GM03348 (cell line): Measurements from ENCODE around the gene EFCAB8.
"Not testable (repeated sequence)": the region's sequence is repeated elsewhere in the genome, so short reads cannot be mapped to it uniquely, and the experiment has no call there.

Source experiments
- DNase-seq: peaks from one replicate; pipeline ENCODE4 v3.0.0; 2012; ENCODE audit warnings: low spot score

EFCAB8 gene

GRCh38 chr20:32909896-32910571 lies 51.3 kb downstream of the EFCAB8 start:
- no peak for DNase-seq

DNA sequence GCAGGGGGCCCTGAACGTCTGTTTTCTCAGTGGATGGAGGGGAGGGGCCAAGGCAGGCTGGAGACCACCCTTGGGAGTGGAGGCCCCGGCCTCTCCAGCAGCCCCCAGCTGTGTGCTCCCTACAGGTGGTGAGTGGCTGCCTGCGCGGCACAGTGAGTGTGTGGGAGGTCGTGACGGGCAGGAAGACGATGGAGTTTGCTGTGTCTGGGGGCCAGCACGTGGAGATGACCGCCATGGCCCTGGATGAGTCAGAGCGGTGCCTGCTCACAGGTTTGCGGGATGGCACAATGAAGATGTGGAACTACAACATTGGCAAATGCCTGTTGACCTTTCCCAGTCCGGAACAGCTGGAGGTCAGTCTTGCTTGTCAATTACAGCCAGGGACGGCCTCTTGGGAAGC lies 52.6 kb downstream of the EFCAB8 start:
- no peak for DNase-seq

DNA sequence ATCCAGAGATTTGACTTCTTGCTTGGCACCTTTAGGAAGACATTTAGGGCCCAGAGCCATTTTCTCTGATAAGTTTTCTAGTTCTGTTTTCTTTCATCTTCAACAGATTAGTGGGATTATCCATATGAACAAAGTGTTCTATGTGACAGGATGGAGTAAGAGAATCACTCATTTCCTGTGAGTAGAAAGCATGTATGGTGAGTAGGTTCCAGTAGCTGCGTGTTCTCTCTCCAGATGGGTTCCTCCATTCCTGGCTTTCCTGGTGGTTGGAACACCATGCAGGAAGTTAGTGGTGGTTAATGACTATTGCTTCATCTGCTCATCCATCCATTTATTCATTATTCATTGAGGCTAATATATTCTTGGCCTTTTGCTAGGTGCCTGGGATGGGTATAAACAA lies 54.0 kb downstream of the EFCAB8 start:
- no peak for DNase-seq

DNA sequence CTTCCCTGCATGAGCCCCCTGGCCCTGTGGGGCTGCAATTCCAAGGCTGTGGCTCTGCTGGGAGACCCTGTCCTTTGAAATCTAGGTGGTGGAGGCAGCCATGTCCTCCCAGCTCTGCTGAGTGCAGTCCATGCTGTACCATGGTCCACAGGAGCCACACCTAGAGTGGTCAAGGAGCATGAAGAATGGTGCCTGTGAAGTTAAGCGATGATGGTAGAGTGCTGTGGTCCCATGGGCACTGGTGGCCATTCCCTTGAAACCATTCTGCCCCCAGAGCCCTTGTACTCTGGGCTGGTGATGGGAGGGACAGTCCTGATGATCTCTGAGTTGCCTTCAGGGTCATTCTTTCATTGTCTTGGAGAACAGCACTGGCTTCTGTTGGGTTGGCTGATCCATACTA lies 55.3 kb downstream of the EFCAB8 start:
- no peak for DNase-seq

GRCh38 chr20:32917191-32917950 lies 58.6 kb downstream of the EFCAB8 start:
- DNase-seq, result no peak

DNA sequence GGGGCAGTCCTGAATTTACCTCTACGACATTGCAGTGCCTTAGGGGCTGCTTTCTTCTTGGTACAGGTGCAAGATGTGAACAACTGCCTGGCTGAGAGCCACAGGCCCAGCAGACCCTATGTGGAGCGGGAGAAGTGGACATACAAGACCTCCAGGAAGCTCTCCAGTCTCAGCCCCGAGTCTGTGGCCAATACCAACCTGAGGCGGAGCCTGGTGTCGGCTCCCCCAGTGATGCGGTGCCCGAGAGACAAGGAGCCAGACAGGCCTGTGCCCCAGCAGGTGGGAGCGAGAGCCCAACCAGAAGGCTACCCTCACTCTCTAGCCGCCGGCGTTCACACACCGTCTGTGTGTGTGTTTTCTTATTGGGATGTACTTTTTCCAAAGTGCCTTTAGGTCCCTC lies 59.6 kb downstream of the EFCAB8 start:
- no peak for DNase-seq

GRCh38 chr20:32918751-32919150 lies 60.0 kb downstream of the EFCAB8 start:
- DNase-seq, result no peak

- no peak for DNase-seq
These were observed 61.3 kb downstream of the EFCAB8 start for GRCh38 chr20:32920066-32920465.

GRCh38 chr20:32920530-32921298 lies 62.0 kb downstream of the EFCAB8 start:
- no peak for DNase-seq

DNA sequence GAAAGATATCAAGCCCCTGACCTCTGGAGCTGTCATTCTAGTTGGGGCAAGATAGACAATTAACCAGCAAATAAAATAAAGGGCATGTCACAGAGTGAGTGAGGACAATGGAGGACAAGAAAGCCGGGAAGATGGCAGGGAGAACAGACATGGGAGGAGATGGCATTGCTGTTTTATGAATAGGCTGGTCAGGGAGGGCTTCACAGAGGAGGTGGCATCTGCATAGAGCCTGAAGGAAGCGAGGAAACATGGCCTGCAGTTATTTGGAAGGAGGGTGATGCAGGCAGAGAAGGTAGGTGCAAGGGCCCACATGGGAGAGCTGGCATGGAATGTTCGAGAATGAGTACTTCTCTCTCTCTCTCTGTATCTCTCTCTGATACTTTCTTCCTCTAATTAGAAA lies 63.7 kb downstream of the EFCAB8 start:
- no peak for DNase-seq

GRCh38 chr20:32924781-32925180 lies 66.1 kb downstream of the EFCAB8 start:
- no peak for DNase-seq

DNA sequence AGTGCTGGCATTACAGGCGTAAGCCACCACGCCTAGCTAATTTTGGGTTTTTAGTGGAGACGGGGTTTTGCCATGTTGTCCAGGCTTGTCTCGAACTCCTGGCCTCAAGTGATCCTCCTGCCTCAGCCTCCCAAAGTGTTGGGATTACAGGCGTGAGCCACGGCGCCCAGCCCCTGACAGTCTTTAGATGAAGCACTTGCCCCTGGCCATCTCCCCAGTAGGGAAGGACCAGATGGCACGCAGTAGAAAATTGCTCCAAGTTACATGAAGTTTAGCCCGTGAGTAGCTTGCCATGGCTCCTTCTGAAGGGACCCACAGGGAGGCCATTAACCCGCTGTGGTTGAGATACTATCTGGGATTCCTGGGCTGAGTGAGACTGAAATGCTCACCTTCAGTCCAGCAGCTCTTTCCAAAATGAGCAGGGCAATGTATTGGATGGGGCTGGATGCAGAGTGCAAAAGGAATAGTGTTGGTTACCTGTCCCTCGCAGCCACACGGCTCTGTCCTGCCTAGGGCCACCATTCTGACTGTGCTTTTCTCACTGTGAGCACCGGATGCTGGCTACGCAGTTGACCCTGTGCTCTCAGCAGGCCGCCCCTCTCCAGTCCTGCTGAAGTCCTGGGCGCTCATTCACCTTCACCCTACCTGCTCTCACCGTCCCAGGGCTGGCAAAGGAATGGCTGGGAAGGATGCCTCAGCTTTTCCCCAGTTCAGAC lies 66.9 kb downstream of the EFCAB8 start:
- DNase-seq, result no peak

GRCh38 chr20:32929162-32929561 lies 70.4 kb downstream of the EFCAB8 start:
- DNase-seq, result no peak

- DNase-seq, result no peak
These were observed 71.5 kb downstream of the EFCAB8 start for GRCh38 chr20:32930181-32930580.

GRCh38 chr20:32930701-32931100 lies 72.0 kb downstream of the EFCAB8 start:
- no peak for DNase-seq

DNA sequence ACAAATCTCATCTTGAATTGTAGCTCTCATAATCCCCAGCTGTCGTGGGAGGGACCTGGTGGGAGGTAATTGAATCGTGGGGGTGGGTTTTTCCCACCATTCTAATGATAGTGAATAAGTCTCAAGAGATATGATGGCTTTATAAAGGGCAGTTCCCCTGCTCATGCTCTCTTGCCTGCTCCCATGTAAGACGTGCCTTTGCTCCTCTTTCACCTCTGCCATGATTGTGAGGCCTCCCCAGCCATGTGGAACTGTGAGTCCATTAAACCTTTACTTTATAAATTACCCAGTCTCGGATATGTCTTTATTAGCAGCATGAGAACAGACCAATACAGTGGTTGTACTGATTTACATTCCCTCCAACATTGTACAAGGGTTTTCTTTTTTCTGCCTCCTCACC lies 75.9 kb downstream of the EFCAB8 start:
- no peak for DNase-seq

DNA sequence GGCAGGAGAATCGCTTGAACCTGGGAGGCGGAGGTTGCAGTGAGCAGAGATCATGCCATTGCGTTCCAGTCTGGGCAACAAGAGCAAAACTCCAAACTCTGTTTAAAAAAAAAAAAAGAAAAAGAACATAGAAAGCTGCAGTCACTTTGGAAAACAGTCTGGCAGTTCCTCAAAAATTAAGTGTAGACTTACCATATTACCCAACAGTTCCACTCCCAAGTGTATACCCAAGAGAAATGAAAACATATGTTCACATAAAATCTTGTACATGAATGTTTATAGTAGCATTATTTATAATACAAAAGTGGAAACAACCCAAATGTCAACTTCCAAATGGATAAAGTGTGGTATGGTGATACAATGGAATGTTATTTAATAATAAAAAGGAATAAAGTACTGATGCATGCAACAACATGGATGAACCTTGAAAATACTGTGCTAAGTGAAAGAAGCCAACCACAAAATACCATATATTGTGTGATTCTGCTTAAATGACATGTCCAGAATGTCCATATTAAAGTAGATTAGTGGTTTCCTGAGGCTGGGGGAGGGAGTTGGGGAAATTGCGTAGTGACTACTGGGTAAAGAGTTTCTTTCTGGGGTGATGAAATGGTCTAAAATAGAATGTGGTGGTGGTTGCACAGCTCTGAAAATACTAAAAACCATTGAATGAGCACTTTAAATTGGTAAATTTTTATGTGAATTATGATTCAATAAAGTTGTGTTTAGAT lies 82.6 kb downstream of the EFCAB8 start:
- no peak for DNase-seq

DNA sequence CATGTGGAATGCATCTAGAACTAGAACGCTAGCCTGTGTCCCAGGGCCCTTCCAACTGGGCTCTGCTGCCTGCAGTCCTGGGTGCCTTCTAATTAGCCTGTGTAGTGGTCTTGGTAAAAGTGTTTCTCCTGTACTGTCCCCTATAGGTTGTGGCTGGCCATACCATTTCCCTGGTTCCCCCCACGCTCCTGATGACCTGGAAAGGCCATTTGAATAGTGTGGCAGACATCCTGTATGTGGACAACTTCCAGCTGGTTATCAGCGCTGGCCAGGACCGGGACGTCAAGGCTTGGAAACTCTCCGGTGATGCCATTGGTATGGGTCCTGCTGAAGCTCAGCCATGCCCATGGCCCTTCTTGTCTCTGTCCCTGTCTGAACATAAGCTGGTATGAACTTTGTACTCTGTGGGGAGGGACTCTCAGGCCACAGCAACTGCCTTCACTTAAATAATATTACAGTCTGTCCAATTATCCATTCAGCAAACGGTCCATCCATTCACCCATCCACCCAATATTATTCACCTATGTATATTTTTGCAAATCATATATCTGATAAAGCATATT lies 84.8 kb downstream of the EFCAB8 start:
- no peak for DNase-seq

DNA sequence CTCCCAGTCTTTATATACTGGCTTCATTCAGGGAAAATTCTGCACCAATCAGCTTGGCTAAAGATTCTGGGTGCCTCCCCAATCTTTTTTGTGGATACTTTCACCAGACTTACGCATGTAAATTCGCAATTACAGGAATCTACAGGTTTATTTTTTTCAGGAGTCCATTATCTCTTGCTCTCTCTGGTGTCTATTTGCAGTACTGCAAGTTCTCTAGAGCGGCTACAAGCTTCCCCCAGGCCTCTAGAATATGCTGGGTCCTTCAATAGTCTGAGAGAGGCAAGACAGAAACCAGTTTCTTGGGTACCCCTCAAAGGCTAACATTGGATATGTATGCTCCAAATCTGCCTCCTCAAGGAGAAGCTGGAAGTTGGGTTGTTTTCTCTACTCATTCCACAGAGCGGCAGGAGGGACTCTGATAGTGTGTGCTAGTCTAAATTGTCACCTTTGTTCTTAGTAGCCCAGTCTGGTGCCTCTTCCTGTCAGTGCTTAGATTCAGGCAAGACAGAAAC lies 87.0 kb downstream of the EFCAB8 start:
- DNase-seq, result peak; percentile 52

DNA sequence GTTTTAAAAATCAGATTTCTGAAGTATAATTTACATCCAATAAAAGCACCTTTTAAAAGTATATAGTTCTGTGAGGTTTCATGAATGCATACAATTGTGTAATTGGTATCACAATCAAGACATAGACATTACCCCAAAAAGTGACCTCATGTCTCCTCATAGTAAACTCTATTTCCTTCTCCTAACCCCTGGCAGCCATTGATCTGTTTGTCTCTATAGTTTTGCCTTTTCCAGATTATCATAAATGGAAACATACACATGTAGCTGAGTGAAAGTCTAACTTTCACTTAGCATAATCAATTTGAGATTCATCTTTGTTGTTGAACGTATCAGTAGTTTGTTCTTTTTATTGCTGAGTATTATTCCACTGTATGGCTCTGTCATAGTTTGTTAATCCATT lies 87.9 kb downstream of the EFCAB8 start:
- DNase-seq, result no peak

DNA sequence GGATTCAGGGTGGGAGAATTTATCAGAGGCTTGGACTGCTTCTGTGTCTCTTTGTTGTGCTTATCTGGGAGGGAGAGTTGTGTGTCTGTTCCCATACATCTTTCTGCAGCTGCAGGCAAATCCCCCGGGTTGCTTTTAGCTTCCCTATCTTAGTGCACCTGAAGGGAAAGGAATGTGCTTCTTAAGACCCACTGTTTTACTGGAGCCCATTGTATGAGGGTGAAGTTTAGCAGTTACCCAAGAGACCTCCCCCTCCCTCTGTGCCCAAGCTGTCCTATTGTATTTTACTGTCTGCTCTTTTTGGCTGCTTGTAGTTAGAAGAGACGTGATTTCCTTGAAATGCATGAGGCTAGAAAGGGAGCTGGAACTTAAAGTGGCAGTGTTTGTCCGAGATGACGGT lies 91.8 kb downstream of the EFCAB8 start:
- not testable (repeated sequence) for DNase-seq
